Caco-2 (cell line): ENCODE data around the gene GRID1. TPM values are rescaled to one million over a fixed set of nuclear protein-coding genes. Genes with fewer than 3 reads are reported as not detected.

Experiments
- BruUV-seq: library from RNA; stranded (reverse); fragments of 400-500 nt; replicated peaks from 2 replicates; lab custom pipeline; 2021; lab: Mats Ljungman, UMichigan
- CTCF ChIA-PET: fragments of 300-600 bp; sonication (Branson Sonifier 250); formaldehyde crosslinking; loops from one replicate; lab custom pipeline; 2022; ENCODE audit warnings: antibody characterized with exemption; lab: Charles Lee
- POLR2A ChIA-PET: fragments of 300-600 bp; sonication (Branson Sonifier 250); formaldehyde crosslinking; loops from one replicate; lab custom pipeline; 2022; ENCODE audit warnings: antibody characterized with exemption; lab: Charles Lee
- DNase-seq, 2 experiments: peaks; one replicate each; pipeline versions ENCODE4 v3.0.0 to v3.0.0-alpha.2; 2020 to 2022
- H3K27me3 ChIP-seq: replicated peaks from 2 replicates; pipeline ENCODE4 v1.6.0; 2011; ENCODE audit warnings: low read length; ENCODE audit not compliant: control insufficient read depth, insufficient read depth
- H3K36me3 ChIP-seq: 2 replicates; pipeline ENCODE4 v1.5.1; 2011; ENCODE audit warnings: low read length; ENCODE audit not compliant: control insufficient read depth, insufficient read depth
- H3K4me1 ChIP-seq: fragments of 250-450 bp; sonication (Bioruptor Pico); 2 replicates; pipeline ENCODE4 v1.5.1; 2020; ENCODE audit warnings: mild to moderate bottlenecking
- H3K4me3 ChIP-seq: 2 replicates; pipeline ENCODE4 v1.5.1; 2011; ENCODE audit warnings: low read depth, mild to moderate bottlenecking, control low read depth, low read length
- H3K9me3 ChIP-seq: fragments of 250-450 bp; sonication (Bioruptor Pico); 2 replicates; pipeline ENCODE4 v1.5.1; 2020; ENCODE audit warnings: mild to moderate bottlenecking, moderate library complexity
- H3K27ac Mint-ChIP-seq: one replicate; pipeline ENCODE4 v1.8.0; 2022; ENCODE audit warnings: mixed read lengths; ENCODE audit not compliant: unreplicated experiment
- H3K27me3 Mint-ChIP-seq: one replicate; pipeline ENCODE4 v1.8.0; 2022; ENCODE audit warnings: mixed read lengths; ENCODE audit not compliant: insufficient read depth, unreplicated experiment
- H3K36me3 Mint-ChIP-seq: one replicate; pipeline ENCODE4 v1.8.0; 2022; ENCODE audit warnings: mild to moderate bottlenecking, mixed read lengths; ENCODE audit not compliant: insufficient read depth, unreplicated experiment
- H3K4me1 Mint-ChIP-seq: one replicate; pipeline ENCODE4 v1.8.0; 2022; ENCODE audit warnings: low read depth, mixed read lengths; ENCODE audit not compliant: unreplicated experiment
- H3K4me3 Mint-ChIP-seq: one replicate; pipeline ENCODE4 v1.8.0; 2022; ENCODE audit warnings: mild to moderate bottlenecking, moderate library complexity, mixed read lengths; ENCODE audit not compliant: unreplicated experiment
- H3K9me3 Mint-ChIP-seq: one replicate; pipeline ENCODE4 v1.8.0; 2022; ENCODE audit warnings: mixed read lengths; ENCODE audit not compliant: unreplicated experiment
- CTCF ChIP-seq, 2 experiments: fragments of 200-600 bp in 1 of 2; IDR thresholded peaks; 1 replicate in 1 of 2; 2 replicates in 1 of 2; pipeline versions ENCODE4 v1.5.1 to v1.8.0; 2011 to 2022; ENCODE audit warnings: antibody characterized with exemption in 1 of 2, control low read depth in 1 of 2, inconsistent platforms in 1 of 2, low read depth in 1 of 2, low read length in 1 of 2, mild to moderate bottlenecking in 1 of 2, moderate library complexity in 1 of 2; ENCODE audit not compliant: insufficient read depth in 1 of 2, severe bottlenecking in 1 of 2, unreplicated experiment in 1 of 2
- intact Hi-C: fragments of 100-400 bp; cut with micrococcal nuclease; formaldehyde crosslinking; loops from one replicate; pipeline ENCODE4 v1.10.0; 2022; ENCODE audit not compliant: unreplicated experiment
- total RNA-seq: library from RNA; stranded (reverse); gene quantifications from 2 replicates; pipeline ENCODE4 v1.2.3, GENCODE V29; 2022

Gene GRID1
- total RNA-seq, 1 experiment from 2014 or later = 8.0 TPM

DNA sequence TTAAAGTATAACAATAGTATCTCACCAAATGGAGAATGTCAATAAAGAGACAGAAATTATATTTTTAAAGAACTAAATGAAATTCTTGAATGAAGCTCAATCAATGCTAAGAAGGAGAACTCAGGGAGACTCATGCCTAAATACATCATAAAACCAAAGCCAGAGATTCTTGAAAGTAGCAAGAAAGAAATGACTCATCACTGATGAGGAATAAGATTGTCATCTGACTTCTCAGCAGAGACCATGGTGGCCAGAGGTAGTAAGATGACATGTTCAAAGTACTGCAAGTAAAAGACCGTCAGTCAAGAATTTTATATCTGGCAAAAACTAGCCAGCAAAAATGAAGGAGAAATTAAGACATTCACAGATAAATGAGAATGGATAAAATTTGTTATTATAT lies 399.0 kb downstream of the GRID1 start:
- DNase-seq = no peak
- Mint-ChIP-seq H3K27ac (no peak overlapping the region), H3K4me3 (no peak overlapping the region), H3K9me3 (no peaks in the 10 kb centered on the region), H3K27me3 (peaks cover 12% of the 10 kb centered on the region), H3K36me3 (no peaks in the 10 kb centered on the region), H3K4me1 (no peaks in the 10 kb centered on the region)
- Histone ChIP-seq H3K9me3 (no peaks in the 10 kb centered on the region; the same call in 1 of the 2 replicates), H3K4me1 (no peaks in the 10 kb centered on the region), H3K4me3 (no peak overlapping the region), H3K36me3 (no peaks in the 10 kb centered on the region), H3K27me3 (no peaks in the 10 kb centered on the region)
- POLR2A ChIA-PET = no interaction called here
- CTCF ChIA-PET = no interaction called here
- TF ChIP-seq CTCF (IDR thresholded peaks at IDR 0.05; ENCODE audit: insufficient read depth in 1 of 2, low read depth in 1 of 2, low read length in 1 of 2, severe bottlenecking in 1 of 2, unreplicated experiment in 1 of 2) = no peak
- intact Hi-C loops = no loop called here
- BruUV-seq = no TSS peak

- BruUV-seq = no TSS peak
- H3K4me3 Mint-ChIP-seq = no peak overlapping the region
- no peaks in the 10 kb centered on the region for H3K4me1 Mint-ChIP-seq
- no peak for DNase-seq
- Histone ChIP-seq H3K9me3 (no peaks in the 10 kb centered on the region), H3K36me3 (no peaks in the 10 kb centered on the region), H3K27me3 (no peaks in the 10 kb centered on the region), H3K4me3 (no peak overlapping the region), H3K4me1 (no peaks in the 10 kb centered on the region)
- peaks cover 17% of the 10 kb centered on the region for H3K27me3 Mint-ChIP-seq
- CTCF ChIA-PET = no interaction called here
- H3K9me3 Mint-ChIP-seq = no peaks in the 10 kb centered on the region
- no peak overlapping the region for H3K27ac Mint-ChIP-seq
- TF ChIP-seq CTCF (IDR thresholded peaks at IDR 0.05; ENCODE audit: insufficient read depth in 1 of 2, low read depth in 1 of 2, low read length in 1 of 2, severe bottlenecking in 1 of 2, unreplicated experiment in 1 of 2) = no peak
- H3K36me3 Mint-ChIP-seq = no peaks in the 10 kb centered on the region
- POLR2A ChIA-PET = no interaction called here
- intact Hi-C loops = no loop called here
Observed at GRCh38 chr10:85961479-85962067, 405.0 kb downstream of the GRID1 start.

- Mint-ChIP-seq H3K27me3 (peaks cover 17% of the 10 kb centered on the region), H3K4me3 (no peak overlapping the region), H3K4me1 (no peaks in the 10 kb centered on the region), H3K36me3 (no peaks in the 10 kb centered on the region), H3K27ac (no peak overlapping the region), H3K9me3 (no peaks in the 10 kb centered on the region)
- ChIA-PET CTCF (no interaction called here), POLR2A (no interaction called here)
- H3K4me1 ChIP-seq = no peaks in the 10 kb centered on the region
- no peak overlapping the region for H3K4me3 ChIP-seq
- H3K9me3 ChIP-seq = no peaks in the 10 kb centered on the region
- no peak for DNase-seq
- no peaks in the 10 kb centered on the region for H3K36me3 ChIP-seq
- BruUV-seq = no TSS peak
- no peaks in the 10 kb centered on the region for H3K27me3 ChIP-seq
- no peak for TF ChIP-seq CTCF (IDR thresholded peaks at IDR 0.05; ENCODE audit: insufficient read depth in 1 of 2, low read depth in 1 of 2, low read length in 1 of 2, severe bottlenecking in 1 of 2, unreplicated experiment in 1 of 2)
- intact Hi-C loops = no loop called here
Observed at GRCh38 chr10:85961073-85961472, 405.5 kb downstream of the GRID1 start.
